Melanocyte of skin (primary cell): ENCODE data around the gene SYNGR1. TPM values are rescaled to one million over a fixed set of nuclear protein-coding genes. Genes with fewer than 3 reads are reported as not detected.

Experiments used
- small RNA-seq, 2 donors: library from RNA; depleted of rRNA; stranded (forward); fragments of <200 nt; gene quantifications; one replicate each; pipeline ENCODE3, GENCODE V24; 2012
- total RNA-seq, 2 donors: library from RNA; depleted of rRNA; stranded (reverse); fragments of >200 nt; gene quantifications; 2 replicates each; pipeline ENCODE4 v1.2.3, GENCODE V29; 2012

The SYNGR1 gene, protein sequence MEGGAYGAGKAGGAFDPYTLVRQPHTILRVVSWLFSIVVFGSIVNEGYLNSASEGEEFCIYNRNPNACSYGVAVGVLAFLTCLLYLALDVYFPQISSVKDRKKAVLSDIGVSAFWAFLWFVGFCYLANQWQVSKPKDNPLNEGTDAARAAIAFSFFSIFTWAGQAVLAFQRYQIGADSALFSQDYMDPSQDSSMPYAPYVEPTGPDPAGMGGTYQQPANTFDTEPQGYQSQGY
- total RNA-seq, result 10 to 100 TPM; 31.7 to 67.6 TPM

DNA sequence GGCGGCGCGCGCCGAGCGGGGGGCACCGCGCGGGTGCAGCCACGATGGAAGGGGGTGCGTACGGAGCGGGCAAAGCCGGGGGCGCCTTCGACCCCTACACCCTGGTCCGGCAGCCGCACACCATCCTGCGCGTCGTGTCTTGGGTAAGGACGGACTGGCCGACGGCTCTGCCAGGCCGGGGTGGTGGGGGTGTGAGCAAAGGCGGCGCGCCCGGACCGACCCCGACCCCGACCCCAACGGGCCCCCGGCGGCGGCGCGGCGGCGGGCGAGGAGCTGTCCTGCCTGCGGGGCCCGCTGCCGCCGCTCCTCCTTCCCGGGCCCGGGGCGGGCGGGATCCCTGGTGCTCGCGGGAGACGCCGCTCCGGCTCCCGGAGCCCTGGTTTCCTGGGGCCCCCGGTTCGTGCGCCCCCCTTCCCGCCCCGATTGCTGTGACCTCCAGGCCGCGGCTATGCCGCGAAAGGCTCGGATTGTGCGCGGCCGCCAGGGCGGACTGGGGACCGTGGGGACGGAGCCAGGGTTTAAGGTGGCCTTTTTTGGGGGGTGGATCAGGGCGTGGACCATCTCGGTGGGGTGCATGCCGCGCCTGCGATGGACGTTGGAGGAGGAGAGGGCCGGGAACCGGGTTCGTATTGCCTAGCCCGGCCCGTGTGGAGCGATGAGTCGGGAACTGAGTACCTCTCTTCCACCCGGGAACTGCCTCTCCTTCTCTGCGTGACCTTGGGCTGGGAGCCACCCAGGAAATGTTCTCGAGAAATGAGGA is at the start of gene SYNGR1:
TSS of gene SYNGR1 (plus strand) at position 25 of the 760 bp plus-strand sequence. CDS start at position 45, 20 bp downstream.

DNA sequence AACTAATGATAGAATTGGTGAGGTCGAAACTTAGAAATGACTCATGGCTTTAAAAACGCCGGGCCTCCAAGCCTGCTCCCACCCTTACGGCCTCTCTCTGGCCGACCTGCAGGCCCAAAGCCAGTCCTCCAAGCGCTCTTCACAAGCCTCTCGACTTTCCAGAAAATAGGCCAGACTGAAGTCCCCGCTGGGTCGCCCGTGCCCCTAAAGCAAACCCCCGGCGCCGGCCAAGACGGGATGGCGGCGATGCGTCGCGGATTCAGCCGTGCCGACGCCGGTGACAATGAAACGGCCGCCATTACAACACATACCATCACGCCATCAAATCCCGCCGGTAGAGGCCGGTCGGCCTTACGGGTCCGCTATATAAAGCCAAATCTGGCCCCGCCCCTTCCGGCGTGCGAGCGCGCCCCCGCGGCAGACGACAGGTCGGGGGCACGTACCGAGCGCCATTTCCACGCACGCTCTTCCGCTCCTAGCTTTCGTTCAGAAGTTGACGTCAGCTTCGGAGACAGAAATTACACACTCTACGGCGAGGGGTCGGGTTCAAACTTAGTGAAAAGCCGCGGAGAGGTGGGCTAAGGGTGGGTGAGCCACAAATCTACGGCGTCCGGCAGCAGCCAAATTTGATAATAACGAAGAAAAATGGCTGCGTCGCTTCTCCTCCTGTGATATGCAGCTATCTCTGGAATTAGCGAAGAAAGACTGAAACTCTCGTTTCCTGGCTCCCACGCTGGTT is 30.3 kb upstream of the SYNGR1 start, which contains the start of gene RPL3:
TSS of gene RPL3 (minus strand) at position 340 of the 739 bp plus-strand sequence. CDS start at position 314, 26 bp downstream.

Small RNA genes lying within 50 kb of the gene (small RNA-seq; reads per million reads assigned to genes)
- gene SNORD43 (0 reads per million in 2 donors), gene SNORD83A (30,727 to 55,633 reads per million in 2 donors), gene SNORD83B (0 reads per million in 2 donors)

Other genes starting within 250 kb of the SYNGR1 start
- gene CBX7, start 197.3 kb upstream of the SYNGR1 start, total RNA-seq, result 1 to 10 TPM; 2.0 to 3.8 TPM
- not detected for gene PDGFB, start 105.0 kb upstream of the SYNGR1 start, total RNA-seq
- 1,000 to 10,000 TPM in 1 of 2 donors, 100 to 1,000 TPM in 1; 905 to 1,405 TPM for gene RPL3, start 30.4 kb upstream of the SYNGR1 start, total RNA-seq
- gene TAB1, start 49.8 kb downstream of the SYNGR1 start, total RNA-seq, result 10 to 100 TPM; 13.4 to 14.3 TPM
- under 1 TPM in 1 of 2 donors, not detected in 1; under 0.01 TPM for gene MGAT3, start 107.0 kb downstream of the SYNGR1 start, total RNA-seq
- 10 to 100 TPM; 23.4 to 29.0 TPM for gene MIEF1, start 152.3 kb downstream of the SYNGR1 start, total RNA-seq
- 100 to 1,000 TPM in 1 of 2 donors, 10 to 100 TPM in 1; 70.2 to 119 TPM for gene ATF4, start 170.6 kb downstream of the SYNGR1 start, total RNA-seq
- gene RPS19BP1, start 182.8 kb downstream of the SYNGR1 start, total RNA-seq, result 10 to 100 TPM; 46.1 to 58.9 TPM
- gene CACNA1I, start 220.8 kb downstream of the SYNGR1 start, total RNA-seq, result under 1 TPM in 1 of 2 donors, not detected in 1; under 0.01 TPM